ENCODE data around the gene SCGB1D1.

Gene SCGB1D1

GRCh38 chr11:62237499-62237898 is 47.5 kb downstream of the SCGB1D1 start:
- DNase-seq, result no peak

GRCh38 chr11:62238151-62238550 is 48.1 kb downstream of the SCGB1D1 start:
- DNase-seq, result no peak

- DNase-seq, result no peak
These were observed 51.1 kb downstream of the SCGB1D1 start for GRCh38 chr11:62241095-62241494.

- no peak for DNase-seq
These were observed 52.0 kb downstream of the SCGB1D1 start, which contains the start of gene SCGB1D2 for GRCh38 chr11:62242021-62242420. TSS of gene SCGB1D2 (plus strand) at chr11:62242239. CDS start at chr11:62242308, 69 bp downstream.

Data from Kasumi-1 (cell line).